ENCODE data around the gene WASF2.
"Not testable (repeated sequence)": the region's sequence is repeated elsewhere in the genome, so short reads cannot be mapped to it uniquely, and the experiment has no call there.

The WASF2 gene

DNA sequence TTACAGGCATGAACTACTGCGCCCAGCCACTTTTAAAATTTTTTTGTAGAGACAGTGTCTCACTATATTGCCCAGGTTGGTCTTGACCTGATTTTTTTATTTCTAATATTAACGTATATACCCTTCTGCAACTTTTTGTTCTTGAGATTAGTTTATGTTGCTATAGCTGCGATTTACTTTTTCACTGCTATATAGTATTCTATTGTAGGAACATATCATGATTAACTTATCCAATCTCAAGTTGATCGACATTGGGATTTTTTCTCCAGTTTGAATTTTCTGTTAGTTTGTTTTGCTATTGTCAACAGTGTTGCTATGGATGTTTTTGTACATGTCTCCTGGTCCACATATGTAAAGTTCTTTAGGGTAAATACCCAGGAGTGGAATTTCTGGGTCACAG, 35.4 kb downstream of the WASF2 start:
- DNase-seq (ENCODE audit: low spot score), result no peak

DNA sequence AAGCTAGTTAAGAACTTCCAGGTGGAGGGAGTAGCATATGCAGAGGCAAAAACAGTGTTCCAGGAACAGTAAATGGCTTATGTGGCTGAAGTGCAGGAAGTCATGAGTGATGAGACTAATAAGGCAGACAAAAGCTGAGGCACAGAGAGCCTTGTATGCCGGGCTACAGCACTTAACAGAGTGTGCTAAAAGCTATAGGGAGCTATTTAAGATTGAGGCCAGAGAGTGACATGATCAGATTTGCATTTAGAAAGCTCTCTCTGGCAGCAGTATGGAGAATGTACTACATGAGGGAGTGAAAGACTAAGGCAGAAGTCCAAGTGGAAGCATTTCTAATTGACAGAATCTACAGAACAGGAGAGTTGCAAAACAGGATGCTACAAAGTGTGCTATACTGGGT, 38.6 kb downstream of the WASF2 start:
- DNase-seq (ENCODE audit: low spot score), result no peak

DNA sequence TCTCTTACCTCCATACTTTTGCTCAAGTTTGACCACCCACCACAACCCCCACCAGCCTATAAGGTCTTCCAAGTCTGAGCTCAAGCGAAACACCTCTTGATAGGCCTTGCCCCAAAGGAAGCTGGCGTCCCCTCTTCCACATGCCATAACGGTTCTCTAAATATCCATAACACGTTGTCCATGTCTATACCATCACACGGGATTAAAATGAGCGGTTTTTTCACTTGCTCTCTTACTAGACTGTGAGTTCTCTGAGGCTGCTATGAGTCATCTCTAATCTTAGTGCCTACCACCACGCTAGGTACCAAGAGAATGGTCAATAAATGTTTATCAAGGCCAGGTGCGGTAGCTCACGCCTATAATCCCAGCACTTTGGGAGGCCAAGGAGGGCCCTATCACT, 41.0 kb downstream of the WASF2 start:
- no peak for DNase-seq (ENCODE audit: low spot score)

DNA sequence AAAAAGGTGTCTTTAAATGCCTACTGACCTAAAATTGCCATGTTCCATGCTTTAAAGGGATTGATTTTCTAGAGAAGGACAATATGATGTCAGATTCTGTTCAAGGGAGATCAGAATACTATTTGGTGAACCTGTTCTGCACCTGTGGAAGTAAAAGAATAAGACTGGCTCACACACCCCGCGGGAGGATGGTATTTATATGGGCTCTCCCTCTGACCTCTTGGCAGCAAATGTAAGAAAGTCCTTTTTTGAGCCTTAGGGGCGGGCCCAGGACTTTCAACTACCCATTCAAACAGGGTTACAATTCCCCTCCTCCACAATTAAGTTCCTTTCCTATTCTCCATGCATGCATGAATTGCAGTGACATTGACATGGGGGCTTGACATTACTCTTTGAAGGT, 42.1 kb downstream of the WASF2 start:
- DNase-seq (ENCODE audit: low spot score), result no peak

DNA sequence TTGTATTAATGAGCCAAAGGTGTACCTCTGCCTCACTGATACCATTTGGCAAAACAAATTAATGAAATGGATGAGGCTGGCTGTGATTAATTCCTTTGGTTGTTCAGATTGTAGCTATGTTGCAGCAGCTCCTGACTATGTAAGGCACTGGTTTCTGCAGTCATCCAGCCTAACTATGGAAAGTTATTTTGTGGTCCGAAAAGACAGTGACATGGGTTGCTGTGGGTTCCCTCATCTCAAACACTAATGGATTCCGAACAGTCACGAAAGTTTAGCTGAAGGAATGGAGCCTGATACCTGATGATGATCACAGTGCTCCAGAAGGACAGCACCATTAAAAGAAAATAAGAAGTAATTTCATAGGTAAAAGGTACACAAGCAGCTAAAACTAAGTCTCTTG, 42.6 kb downstream of the WASF2 start:
- DNase-seq (ENCODE audit: low spot score), result no peak

DNA sequence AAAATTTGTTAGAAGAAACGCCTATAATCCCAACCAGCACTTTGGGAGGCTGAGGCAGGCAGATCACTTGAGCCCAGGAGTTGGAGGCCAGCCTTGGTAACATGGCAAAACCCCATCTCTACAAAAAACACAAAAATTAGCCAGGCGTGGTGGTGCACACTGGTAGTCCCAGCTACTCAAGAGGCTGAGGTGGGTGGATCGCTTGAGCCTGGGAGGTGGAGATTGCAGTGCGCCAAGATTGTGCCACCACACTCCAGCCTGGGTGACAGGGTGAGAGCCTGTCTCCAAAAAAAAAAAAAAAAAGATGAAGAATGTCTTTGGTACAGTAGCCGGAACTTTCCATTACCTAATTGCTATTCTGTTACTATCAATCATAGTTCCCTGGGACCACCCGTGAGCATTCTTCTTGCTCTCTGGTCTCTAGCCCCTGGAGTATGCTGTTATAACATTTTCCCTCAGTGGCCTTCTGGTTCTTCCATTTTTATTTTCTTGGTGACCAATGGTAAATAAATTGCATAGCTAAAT, 43.4 kb downstream of the WASF2 start:
- no peak for DNase-seq (ENCODE audit: low spot score)

DNA sequence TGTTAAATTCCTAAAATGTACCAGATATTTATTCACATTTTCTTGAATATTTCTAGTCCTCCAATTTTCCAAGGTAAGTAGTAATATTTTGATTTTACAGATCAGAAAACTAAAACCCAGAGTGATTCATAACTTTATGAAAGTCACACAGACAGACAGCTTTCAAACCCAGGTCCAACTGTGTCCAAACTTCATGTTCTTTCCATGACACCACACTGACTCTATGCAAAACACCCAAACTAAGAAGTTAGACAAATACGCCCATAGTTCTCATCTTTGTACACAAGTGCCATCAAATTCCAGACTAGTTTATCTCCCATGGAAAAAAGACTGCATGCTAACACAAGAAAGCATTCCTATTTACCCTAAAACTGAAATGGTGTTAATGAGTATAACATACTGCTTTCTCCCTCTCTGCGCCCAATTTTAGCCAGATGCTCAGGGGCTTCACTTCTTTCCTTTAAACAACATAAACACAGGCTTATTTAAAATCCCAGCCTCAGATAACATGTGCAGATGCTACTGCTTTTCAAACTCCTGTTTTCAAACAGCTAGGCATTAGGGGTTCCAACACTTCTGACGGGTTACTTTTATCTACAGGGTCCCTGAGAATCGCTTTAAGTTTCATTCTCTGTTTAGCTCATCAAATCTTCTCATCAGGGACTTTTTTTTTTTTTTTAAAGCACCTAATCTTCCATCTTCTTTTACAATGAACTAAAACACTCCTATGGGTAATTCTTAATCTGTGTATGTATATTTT, 44.6 kb downstream of the WASF2 start:
- DNase-seq (ENCODE audit: low spot score), result no peak

DNA sequence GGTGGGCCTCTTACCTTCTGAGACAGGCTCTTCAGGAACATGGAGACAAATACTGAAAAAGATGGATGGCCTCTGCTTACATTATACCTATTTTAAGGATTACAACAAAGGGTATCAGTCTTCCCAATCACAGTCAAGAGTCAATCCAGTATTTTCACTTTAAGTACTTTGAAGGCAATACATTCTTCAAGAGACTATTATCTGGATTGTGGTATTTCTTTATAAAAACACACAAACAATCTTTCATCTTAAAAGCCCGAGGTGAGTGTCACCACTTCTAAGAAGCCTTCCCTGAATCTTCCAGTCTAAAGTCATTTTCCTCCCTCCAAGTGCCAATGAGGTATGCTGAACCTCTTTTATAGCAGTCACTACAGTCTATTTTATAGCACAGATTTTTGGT, 45.3 kb downstream of the WASF2 start:
- no peak for DNase-seq (ENCODE audit: low spot score)

DNA sequence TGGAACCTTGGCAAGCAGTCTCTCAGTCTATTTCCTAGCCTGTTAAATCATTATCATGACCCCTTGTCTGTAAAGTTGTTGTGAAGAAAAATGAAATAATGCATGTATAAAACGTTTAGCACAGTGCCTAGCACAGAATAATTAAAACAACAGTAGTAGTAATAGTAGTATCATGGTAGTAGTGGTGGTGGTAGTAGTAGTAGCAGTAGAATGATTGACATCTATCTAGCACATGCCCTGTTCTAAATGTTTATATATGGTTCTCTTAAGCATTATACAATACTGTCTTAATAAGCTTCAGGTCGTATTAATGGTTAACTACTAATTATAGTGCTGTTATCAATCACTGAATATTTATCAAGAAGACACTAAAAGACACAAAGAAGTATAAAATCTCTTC, 50.8 kb downstream of the WASF2 start:
- no peak for DNase-seq (ENCODE audit: low spot score)

DNA sequence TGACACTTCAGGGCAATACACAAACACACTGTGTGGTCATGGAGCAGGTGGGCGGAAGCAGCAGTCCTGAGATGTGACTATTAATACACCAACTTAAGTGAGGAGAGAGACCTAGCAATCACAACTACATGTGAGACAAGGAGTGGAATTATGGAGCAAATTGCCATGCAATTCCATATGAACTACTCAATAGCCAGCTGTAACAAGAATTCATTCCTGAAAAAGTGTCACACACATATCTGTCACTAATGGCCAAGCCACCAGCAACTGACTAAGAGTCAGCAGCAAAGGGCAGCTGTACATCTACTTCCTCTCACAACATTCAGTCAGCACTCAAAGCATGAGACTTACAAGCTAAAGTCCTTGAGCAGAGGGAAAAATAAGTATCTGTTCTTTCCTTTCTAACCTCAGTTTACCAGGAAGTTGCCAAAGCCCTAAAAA, 51.3 kb downstream of the WASF2 start:
- DNase-seq (ENCODE audit: low spot score), result no peak

DNA sequence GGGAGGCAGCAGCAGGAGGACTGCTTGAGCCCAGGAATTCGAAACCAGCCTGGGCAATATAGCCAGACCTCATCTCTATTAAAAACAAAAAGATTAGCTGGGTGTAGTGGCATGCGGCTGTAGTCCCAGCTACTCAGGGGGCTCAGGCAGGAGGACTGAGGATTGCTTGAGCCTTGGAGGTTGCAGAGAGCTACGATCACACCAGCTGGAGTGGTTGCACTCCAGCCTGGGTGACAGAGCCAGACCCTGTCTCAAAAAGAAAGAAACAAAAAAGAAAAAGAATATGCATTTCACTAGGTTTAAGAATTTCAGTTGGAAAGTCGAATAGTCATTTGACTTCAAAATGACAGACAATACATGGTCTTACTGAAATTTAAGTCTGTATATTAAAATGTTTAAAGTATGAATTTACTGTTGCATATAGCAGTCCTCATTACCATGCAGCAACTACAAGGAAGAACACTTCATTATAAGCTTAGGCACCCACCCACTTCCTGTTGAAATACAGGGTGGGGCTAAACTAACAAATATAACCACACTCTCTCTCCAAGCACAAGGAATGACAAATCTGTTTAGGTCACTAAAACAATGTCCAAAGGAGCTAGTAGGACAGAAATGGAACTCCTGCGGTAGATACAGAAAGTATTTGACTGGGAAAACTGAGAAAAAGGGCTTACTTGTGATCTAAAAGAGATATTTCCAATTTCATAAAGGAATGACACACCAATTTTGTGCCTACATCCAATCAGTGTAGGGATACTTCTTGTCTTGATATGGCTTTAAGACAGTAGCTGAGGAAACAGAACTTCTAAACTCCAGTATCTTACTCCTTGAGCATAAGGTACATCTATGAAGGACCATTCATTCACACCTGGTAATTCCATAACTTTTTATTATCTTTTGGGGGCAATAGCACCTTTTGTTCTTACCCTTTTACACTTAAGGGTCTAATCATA, 53.5 kb downstream of the WASF2 start:
- no peak for DNase-seq (ENCODE audit: low spot score)

DNA sequence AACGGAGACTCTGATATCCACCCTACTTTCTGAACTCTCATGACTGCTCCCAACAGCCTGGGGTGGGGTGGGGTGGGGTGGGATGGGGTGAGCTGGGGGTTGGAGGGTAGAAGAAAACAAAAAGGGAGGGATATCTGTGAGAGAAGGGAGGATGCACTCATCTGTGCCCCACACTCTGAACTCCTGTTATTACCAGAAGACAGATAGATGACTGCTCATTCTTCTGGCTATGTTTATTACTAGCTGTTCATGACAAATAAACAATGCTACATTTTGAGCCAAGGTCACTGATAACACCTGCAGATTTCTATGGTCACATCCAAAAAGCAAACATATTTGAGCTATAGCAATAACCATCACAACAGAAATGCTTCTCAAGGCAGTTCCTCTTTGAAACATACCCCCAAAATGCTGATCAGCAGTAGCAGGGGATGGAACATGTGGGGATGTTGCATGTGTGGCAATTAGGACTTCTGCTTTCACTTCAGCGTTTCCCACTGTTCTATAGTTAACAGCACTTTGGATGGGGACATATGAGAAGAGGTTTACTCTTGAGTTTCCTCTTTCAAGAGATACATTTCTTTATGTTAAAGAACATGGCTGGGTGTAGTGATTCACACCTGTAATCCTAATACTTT, 54.3 kb downstream of the WASF2 start:
- DNase-seq (ENCODE audit: low spot score), result no peak

DNA sequence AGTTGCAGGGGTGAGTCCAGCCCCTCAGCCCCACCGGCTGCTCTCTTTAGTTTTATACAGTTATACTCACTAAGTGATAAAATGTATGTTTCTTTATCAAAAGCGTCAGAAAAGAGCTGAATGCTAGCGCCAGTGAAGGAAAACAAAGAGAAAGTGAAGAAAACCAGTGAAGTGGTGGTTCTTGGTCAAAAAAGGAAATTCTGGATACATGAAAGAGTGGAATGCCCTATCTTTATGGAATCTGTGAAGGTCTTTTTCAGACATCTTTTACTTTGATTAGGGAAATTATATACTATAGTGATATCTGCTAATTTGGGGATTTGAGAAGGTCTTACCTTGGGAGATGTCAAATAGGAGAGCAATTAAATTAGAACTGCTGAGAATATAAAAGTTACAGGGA, 56.3 kb downstream of the WASF2 start:
- no peak for DNase-seq (ENCODE audit: low spot score)

DNA sequence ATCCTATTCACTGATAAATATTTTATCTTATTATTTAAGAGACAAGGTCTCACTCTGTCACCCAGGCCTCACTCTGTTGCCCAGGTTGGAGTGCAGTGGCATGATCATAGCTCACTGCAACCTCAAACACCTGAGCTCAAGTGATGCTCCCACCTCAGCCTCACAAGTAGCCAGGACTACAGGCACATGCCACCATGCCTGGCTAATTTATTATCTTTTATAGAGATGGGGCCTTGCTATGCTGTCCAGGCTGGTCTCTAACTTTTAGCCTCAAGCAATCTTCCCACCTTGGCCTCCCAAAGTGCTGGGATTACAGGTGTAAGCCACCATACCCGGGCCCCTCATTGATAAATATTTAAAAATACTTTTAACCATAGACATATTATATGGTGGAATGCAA, 57.2 kb downstream of the WASF2 start:
- not testable (repeated sequence) for DNase-seq (ENCODE audit: low spot score)

DNA sequence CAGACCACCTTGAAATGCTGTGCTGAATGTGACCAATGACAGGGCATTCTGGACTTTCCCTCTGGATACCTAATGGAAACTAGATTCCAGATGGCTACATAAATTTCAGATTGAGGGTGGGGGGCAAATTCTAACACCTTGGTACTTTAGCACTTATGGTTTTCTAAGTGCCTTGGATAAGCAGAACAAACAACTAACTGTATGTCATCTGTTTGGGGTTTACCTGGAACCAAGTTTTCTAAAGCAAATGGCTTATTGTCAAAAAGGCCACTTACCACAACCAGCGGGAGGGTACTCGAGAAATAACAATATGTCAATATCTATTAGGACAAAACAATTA, 58.4 kb downstream of the WASF2 start:
- DNase-seq (ENCODE audit: low spot score), result no peak

DNA sequence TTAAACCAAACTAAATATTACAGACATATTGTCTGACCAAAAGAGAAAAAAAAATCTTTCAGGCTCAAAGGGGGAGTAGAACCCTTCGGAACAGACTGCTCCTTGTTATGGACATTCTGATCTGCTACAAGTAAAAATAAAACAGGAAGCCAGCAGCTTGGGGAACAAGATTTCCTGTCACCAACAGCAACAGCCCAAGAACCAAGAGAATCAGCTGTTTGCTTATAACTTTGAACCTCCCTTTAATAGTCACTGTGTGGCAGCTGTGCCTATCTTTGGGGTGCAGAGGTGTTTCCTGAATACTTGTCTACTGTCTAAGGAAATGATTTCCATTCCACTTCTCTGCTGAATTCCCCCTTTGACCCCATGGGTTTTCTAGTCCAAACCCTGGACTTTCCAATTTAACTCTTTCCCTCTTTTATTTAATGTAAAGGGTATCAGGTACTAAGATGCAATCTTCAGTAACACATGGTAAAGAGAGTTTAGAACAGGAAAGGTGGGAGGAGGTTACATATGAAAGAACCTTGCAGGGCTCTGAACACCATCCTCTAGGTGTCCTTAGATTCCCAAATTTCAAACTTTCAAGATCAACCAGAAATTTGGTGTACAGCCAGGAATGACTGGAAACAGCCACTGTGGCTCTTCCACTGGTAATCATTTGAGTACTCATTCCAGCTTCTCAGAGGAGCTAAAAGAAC, 58.9 kb downstream of the WASF2 start:
- DNase-seq (ENCODE audit: low spot score), result no peak

DNA sequence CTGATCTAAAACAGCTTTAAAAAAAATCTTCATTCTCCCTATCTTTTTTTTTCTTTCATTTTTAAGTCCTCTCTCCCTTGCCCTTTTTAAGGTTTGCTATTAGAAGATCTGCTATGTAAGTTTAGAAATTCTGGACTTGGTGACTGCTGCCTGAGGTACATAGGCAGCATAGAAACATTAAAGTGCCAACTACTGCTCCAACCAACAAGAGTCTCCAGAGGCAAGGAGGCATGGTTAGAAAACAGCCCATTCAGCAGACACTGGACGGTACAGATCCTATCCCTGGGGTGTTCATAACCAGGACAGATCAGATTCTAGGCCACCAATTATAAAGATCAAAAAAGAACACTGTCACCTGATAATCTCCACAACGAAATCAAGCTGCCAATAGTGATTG, 60.9 kb downstream of the WASF2 start:
- DNase-seq (ENCODE audit: low spot score), result no peak

DNA sequence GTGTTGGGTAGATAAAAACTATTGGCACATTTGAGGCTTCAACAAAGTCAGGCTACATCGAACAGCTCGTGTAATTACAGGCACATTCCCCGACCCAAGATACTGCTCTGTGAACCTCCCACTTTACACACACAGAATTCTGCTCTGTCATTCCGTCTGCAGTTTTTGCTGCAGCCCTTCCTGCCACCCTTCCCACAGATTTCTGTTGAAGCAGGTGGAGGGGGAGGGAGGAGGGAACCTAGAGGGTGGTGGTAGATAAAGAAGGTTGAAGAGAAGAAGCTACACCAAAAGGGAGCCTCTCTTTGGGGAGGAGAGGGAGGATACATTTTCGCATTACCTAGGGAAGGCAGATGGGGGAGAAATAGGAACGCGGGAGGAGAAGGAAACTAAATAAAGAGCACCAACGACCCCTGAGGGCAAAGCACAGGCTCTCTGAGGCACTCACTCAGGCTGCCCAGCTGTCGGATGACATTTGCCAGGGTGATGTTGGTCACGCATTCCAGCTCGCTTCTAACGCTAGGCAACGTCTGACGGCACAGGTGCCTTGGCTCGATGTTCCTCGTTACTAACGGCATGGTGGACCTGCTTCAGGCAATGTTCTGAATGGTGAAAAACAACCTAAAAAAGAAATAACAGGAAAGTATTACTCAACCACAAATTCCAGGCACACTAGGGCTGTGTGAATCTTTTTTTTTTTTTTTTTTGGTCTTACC, 61.5 kb downstream of the WASF2 start:
- peak; percentile 76 for DNase-seq (ENCODE audit: low spot score)

DNA sequence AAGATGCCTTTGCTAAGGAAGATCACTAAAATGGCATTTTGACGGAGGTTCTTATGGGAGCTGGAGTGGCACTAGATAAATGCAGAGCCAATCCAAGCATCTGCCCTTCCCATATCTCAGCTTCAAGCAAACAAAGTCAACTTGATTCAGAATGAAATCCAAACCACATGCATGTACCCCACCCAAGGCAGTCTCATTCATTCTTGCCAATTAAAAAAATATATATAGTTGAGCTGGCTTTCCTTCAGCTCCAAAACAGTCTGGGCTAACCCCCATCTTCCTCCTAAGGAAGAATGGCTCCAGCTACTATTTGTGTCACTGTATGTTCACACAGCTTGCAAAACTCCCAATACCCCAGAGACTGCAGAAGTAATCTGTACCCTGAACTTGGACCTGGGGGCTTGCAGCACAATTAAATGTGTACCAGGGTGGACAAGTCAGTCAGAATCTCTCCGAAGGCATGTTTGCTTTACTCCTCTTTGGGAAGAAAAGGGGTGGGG, 62.1 kb downstream of the WASF2 start:
- DNase-seq (ENCODE audit: low spot score), result no peak

DNA sequence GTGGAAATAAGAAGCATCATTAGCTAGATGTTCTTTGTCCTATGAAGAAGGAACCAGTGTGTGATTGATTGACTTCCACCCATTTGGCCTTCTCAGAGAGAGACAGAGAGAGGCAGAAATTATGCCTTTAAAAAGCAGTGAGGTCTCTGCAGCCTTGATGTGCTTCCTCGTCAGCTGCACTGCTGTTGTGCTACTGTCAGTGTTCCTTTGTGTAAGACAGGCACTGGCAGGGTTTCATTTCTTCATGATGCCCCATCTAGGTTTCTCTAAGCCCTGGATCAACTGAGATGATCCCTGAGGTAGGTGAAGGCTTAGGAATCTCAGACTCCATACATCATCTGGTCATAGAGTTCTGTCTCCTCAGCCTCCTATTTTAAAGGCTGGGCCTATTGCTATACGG, 62.6 kb downstream of the WASF2 start:
- no peak for DNase-seq (ENCODE audit: low spot score)

DNA sequence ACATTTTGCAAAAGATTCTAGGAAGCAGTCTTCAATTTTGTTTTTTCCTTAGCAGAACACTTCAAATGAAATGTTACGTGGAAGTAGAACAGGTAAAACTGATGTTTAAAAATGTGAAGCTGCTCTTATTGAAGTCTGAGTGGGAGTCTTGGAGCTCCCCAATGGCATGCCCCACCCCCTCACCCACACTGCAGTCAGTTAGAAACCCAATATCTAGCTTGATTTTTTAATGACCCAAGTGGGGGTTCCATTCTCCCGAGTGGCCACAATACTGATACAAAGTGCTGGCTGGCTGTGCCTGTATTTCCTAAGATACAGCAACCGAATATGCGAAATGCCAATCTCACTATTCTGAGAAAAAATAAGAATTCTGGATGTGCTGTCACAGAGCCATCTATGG, 66.3 kb downstream of the WASF2 start:
- no peak for DNase-seq (ENCODE audit: low spot score)
